TTC549 (cell line): ENCODE measurements around the gene KIF17.

Experiments
- FAIRE-seq: peaks from 2 replicates; lab custom pipeline; 2012; peaks lifted over from hg19 to GRCh38; lab: Jason Lieb, UNC

Gene KIF17

GRCh38 chr1:20660363-20660762, 57.4 kb downstream of the KIF17 start:
- no peak for FAIRE-seq

- no peak for FAIRE-seq
Observed at GRCh38 chr1:20658166-20658915, 59.5 kb downstream of the KIF17 start.

GRCh38 chr1:20657024-20657423, 60.8 kb downstream of the KIF17 start:
- FAIRE-seq = no peak

- FAIRE-seq = no peak
Observed at GRCh38 chr1:20654104-20654690, 63.6 kb downstream of the KIF17 start.

GRCh38 chr1:20652300-20652699, 65.5 kb downstream of the KIF17 start:
- no peak for FAIRE-seq

GRCh38 chr1:20648946-20649345, 68.9 kb downstream of the KIF17 start:
- no peak for FAIRE-seq

GRCh38 chr1:20648438-20648837, 69.4 kb downstream of the KIF17 start:
- no peak for FAIRE-seq

GRCh38 chr1:20645414-20645813, 72.4 kb downstream of the KIF17 start:
- no peak for FAIRE-seq

GRCh38 chr1:20644416-20644815, 73.4 kb downstream of the KIF17 start:
- no peak for FAIRE-seq

- no peak for FAIRE-seq
Observed at GRCh38 chr1:20643080-20643479, 74.7 kb downstream of the KIF17 start.

- no peak for FAIRE-seq
Observed at GRCh38 chr1:20641975-20642374, 75.8 kb downstream of the KIF17 start.

- no peak for FAIRE-seq
Observed at GRCh38 chr1:20640183-20640597, 77.6 kb downstream of the KIF17 start.

- FAIRE-seq = no peak
Observed at GRCh38 chr1:20636785-20637347, 80.9 kb downstream of the KIF17 start.

- no peak for FAIRE-seq
Observed at GRCh38 chr1:20634594-20635084, 83.2 kb downstream of the KIF17 start.

- FAIRE-seq = no peak
Observed at GRCh38 chr1:20634065-20634593, 83.7 kb downstream of the KIF17 start.

GRCh38 chr1:20633190-20634064, 84.4 kb downstream of the KIF17 start, which contains the start of gene PINK1:
TSS of gene PINK1 (plus strand) at chr1:20633458. CDS start at chr1:20633549, 91 bp downstream.
- no peak for FAIRE-seq

- no peak for FAIRE-seq
Observed at GRCh38 chr1:20632386-20632785, 85.4 kb downstream of the KIF17 start.

GRCh38 chr1:20630729-20631128, 87.1 kb downstream of the KIF17 start:
- no peak for FAIRE-seq

GRCh38 chr1:20626524-20626923, 91.3 kb downstream of the KIF17 start:
- FAIRE-seq = no peak

GRCh38 chr1:20626098-20626427, 91.7 kb downstream of the KIF17 start:
- no peak for FAIRE-seq

GRCh38 chr1:20625176-20626097, 92.4 kb downstream of the KIF17 start:
- no peak for FAIRE-seq
